Thymus (tissue), 11 donors: ENCODE measurements around the gene SCYGR2. TPM values are rescaled to one million over a fixed set of nuclear protein-coding genes. Genes with fewer than 3 reads are reported as not detected.

ENCODE experiments used
- DNase-seq, 9 donors: peaks; one replicate each; pipeline ENCODE4 v3.0.0-alpha.2; 2013; ENCODE audit warnings: low spot score in 9 of 9, low read depth in 6 of 9, missing footprints in 1 of 9
- H3K27ac ChIP-seq, 2 donors: one replicate each; pipeline ENCODE4 v1.5.1; 2013; ENCODE audit warnings: control low read depth in 1 of 2, low read depth in 1 of 2, low read length in 1 of 2, mild to moderate bottlenecking in 1 of 2, moderate library complexity in 1 of 2
- H3K27me3 ChIP-seq, 2 donors: one replicate each; pipeline ENCODE4 v1.5.1; 2013; ENCODE audit warnings: low read length in 1 of 2; ENCODE audit not compliant: control insufficient read depth in 2 of 2, insufficient read depth in 1 of 2
- H3K36me3 ChIP-seq, 2 donors: one replicate each; pipeline ENCODE4 v1.5.1; 2013; ENCODE audit warnings: low read length in 1 of 2, mild to moderate bottlenecking in 1 of 2, moderate library complexity in 1 of 2; ENCODE audit not compliant: control insufficient read depth in 2 of 2, insufficient read depth in 2 of 2
- H3K4me1 ChIP-seq, 2 donors: one replicate each; pipeline ENCODE4 v1.5.1; 2013; ENCODE audit warnings: low read length in 2 of 2; ENCODE audit not compliant: control insufficient read depth in 2 of 2, insufficient read depth in 2 of 2
- H3K4me3 ChIP-seq, 2 donors: one replicate each; pipeline ENCODE4 v1.5.1; 2013; ENCODE audit warnings: low read length in 2 of 2, control low read depth in 1 of 2, mild to moderate bottlenecking in 1 of 2
- H3K9me3 ChIP-seq, 2 donors: one replicate each; pipeline ENCODE4 v1.5.1; 2013; ENCODE audit warnings: low read length in 1 of 2, mild to moderate bottlenecking in 1 of 2; ENCODE audit not compliant: control insufficient read depth in 2 of 2, insufficient read depth in 1 of 2
- WGBS: extraction: QIAGEN DNeasy Blood & Tissue Kit; methylation state at CpG from one replicate; pipeline ENCODE4 v1.1.7; 2013; 5-methylcytosine and 5-hydroxymethylcytosine counted together
- polyA plus RNA-seq: library from polyadenylated mRNA; stranded (reverse); fragments of 200-250 nt; gene quantifications from one replicate; pipeline ENCODE4 v1.2.3, GENCODE V29; 2013
- total RNA-seq: library from RNA; stranded (reverse); fragments of 120-200 nt; gene quantifications from one replicate; pipeline ENCODE4 v1.2.4, GENCODE V29; 2013
- donor health status: healthy.

Gene SCYGR2
- total and polyA plus RNA-seq, 2 donors = not detected

- Histone ChIP-seq H3K4me1 (no peaks in the 10 kb centered on the region), H3K36me3 (no peaks in the 10 kb centered on the region), H3K4me3 (no peak overlapping the region), H3K27me3 (no peaks in the 10 kb centered on the region), H3K9me3 (no peaks in the 10 kb centered on the region), H3K27ac (no peak overlapping the region)
- no peak for DNase-seq
- 88% methylated on average over 2 of the region's 2 CpGs for WGBS
These were observed 21.1 kb upstream of the SCYGR2 start for GRCh38 chr2:227577555-227577954.

GRCh38 chr2:227578642-227579041 lies 20.1 kb upstream of the SCYGR2 start:
- no peak overlapping the region for H3K27ac ChIP-seq
- WGBS = 93% methylated on average over 2 of the region's 2 CpGs

GRCh38 chr2:227579791-227580190 lies 18.9 kb upstream of the SCYGR2 start:
- DNase-seq = no peak
- 45% methylated on average over 1 of the region's 1 CpG for WGBS
- H3K36me3 ChIP-seq = no peaks in the 10 kb centered on the region
- H3K27ac ChIP-seq = no peak overlapping the region
- no peaks in the 10 kb centered on the region for H3K9me3 ChIP-seq
- no peak overlapping the region for H3K4me3 ChIP-seq
- no peaks in the 10 kb centered on the region for H3K4me1 ChIP-seq
- H3K27me3 ChIP-seq = no peaks in the 10 kb centered on the region

More at GRCh38 chr2:227578642-227579041, 20.1 kb upstream of the SCYGR2 start:
- H3K36me3 ChIP-seq = no peaks in the 10 kb centered on the region
- no peak for DNase-seq
- H3K4me1 ChIP-seq = no peaks in the 10 kb centered on the region
- H3K4me3 ChIP-seq = no peak overlapping the region
- no peaks in the 10 kb centered on the region for H3K9me3 ChIP-seq
- H3K27me3 ChIP-seq = no peaks in the 10 kb centered on the region

- H3K36me3 ChIP-seq = no peaks in the 10 kb centered on the region
- H3K27me3 ChIP-seq = no peaks in the 10 kb centered on the region
- no peak overlapping the region for H3K4me3 ChIP-seq
- H3K4me1 ChIP-seq = no peaks in the 10 kb centered on the region
- DNase-seq = no peak
- no peak overlapping the region for H3K27ac ChIP-seq
- no peaks in the 10 kb centered on the region for H3K9me3 ChIP-seq
These were observed 16.3 kb upstream of the SCYGR2 start for GRCh38 chr2:227582369-227582768.

- Histone ChIP-seq H3K27me3 (no peaks in the 10 kb centered on the region), H3K36me3 (no peaks in the 10 kb centered on the region), H3K4me1 (no peaks in the 10 kb centered on the region), H3K27ac (no peak overlapping the region), H3K4me3 (no peak overlapping the region), H3K9me3 (no peaks in the 10 kb centered on the region)
- DNase-seq = no peak
- WGBS = 91% methylated on average over 1 of the region's 1 CpG
These were observed 5.9 kb upstream of the SCYGR2 start for GRCh38 chr2:227592694-227593387.

GRCh38 chr2:227595797-227596196 lies 2.9 kb upstream of the SCYGR2 start:
- WGBS = 66% methylated on average over 4 of the region's 4 CpGs
- H3K27ac ChIP-seq = no peak overlapping the region
- no peaks in the 10 kb centered on the region for H3K36me3 ChIP-seq
- DNase-seq = no peak
- H3K9me3 ChIP-seq = no peaks in the 10 kb centered on the region
- no peaks in the 10 kb centered on the region for H3K4me1 ChIP-seq
- no peaks in the 10 kb centered on the region for H3K27me3 ChIP-seq
- H3K4me3 ChIP-seq = no peak overlapping the region

- no peak for DNase-seq
- Histone ChIP-seq H3K4me3 (no peak overlapping the region), H3K9me3 (peaks cover 0 to 3% of the 10 kb centered on the region in 2 donors), H3K36me3 (no peaks in the 10 kb centered on the region), H3K27ac (no peak overlapping the region), H3K4me1 (no peaks in the 10 kb centered on the region), H3K27me3 (no peaks in the 10 kb centered on the region)
These were observed 1.7 kb upstream of the SCYGR2 start for GRCh38 chr2:227597036-227597435.

- H3K9me3 ChIP-seq = peaks cover 0 to 3% of the 10 kb centered on the region in 2 donors
- H3K4me3 ChIP-seq = no peak overlapping the region
- DNase-seq = no peak
- H3K27me3 ChIP-seq = no peaks in the 10 kb centered on the region
- no peak overlapping the region for H3K27ac ChIP-seq
- WGBS = 93% methylated on average over 4 of the region's 4 CpGs
- no peaks in the 10 kb centered on the region for H3K36me3 ChIP-seq
- no peaks in the 10 kb centered on the region for H3K4me1 ChIP-seq
These were observed 695 bp upstream of the SCYGR2 start for GRCh38 chr2:227597998-227598397.

- WGBS = 62% methylated on average over 3 of the region's 3 CpGs
- H3K4me3 ChIP-seq = no peak overlapping the region
These were observed 3.7 kb downstream of the SCYGR2 start for GRCh38 chr2:227602358-227602757.

More at GRCh38 chr2:227602358-227602757, 3.7 kb downstream of the SCYGR2 start:
- Histone ChIP-seq H3K27ac (no peak overlapping the region), H3K4me1 (no peaks in the 10 kb centered on the region), H3K27me3 (no peaks in the 10 kb centered on the region), H3K36me3 (no peaks in the 10 kb centered on the region), H3K9me3 (peaks cover 0 to 3% of the 10 kb centered on the region in 2 donors)
- DNase-seq = no peak
